Cardiac fibroblast (primary cell): ENCODE data around the gene AMDHD2.
A peak's percentile ranks its signal among the peaks of the same experiment; 100 is the strongest.

Experiments
- DNase-seq, 2 donors: peaks; one replicate each; pipeline versions ENCODE4 v3.0.0 to v3.0.0-alpha.2; 2010; ENCODE audit warnings: low read depth in 2 of 2
- H3K4me3 ChIP-seq, 2 donors: replicated peaks in 1 of 2; 1 replicate in 1 of 2; 2 replicates in 1 of 2; pipeline ENCODE4 v1.5.1; 2011; ENCODE audit warnings: low read depth in 2 of 2, low read length in 2 of 2, mild to moderate bottlenecking in 2 of 2, moderate library complexity in 1 of 2
- TF ChIP-seq, protein P1 (sequence below): IDR thresholded peaks from one replicate; pipeline ENCODE4 v1.5.1; 2011; ENCODE audit warnings: low read depth, mild to moderate bottlenecking, low read length, inconsistent platforms

The AMDHD2 gene, protein sequence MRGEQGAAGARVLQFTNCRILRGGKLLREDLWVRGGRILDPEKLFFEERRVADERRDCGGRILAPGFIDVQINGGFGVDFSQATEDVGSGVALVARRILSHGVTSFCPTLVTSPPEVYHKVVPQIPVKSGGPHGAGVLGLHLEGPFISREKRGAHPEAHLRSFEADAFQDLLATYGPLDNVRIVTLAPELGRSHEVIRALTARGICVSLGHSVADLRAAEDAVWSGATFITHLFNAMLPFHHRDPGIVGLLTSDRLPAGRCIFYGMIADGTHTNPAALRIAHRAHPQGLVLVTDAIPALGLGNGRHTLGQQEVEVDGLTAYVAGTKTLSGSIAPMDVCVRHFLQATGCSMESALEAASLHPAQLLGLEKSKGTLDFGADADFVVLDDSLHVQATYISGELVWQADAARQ

DNA sequence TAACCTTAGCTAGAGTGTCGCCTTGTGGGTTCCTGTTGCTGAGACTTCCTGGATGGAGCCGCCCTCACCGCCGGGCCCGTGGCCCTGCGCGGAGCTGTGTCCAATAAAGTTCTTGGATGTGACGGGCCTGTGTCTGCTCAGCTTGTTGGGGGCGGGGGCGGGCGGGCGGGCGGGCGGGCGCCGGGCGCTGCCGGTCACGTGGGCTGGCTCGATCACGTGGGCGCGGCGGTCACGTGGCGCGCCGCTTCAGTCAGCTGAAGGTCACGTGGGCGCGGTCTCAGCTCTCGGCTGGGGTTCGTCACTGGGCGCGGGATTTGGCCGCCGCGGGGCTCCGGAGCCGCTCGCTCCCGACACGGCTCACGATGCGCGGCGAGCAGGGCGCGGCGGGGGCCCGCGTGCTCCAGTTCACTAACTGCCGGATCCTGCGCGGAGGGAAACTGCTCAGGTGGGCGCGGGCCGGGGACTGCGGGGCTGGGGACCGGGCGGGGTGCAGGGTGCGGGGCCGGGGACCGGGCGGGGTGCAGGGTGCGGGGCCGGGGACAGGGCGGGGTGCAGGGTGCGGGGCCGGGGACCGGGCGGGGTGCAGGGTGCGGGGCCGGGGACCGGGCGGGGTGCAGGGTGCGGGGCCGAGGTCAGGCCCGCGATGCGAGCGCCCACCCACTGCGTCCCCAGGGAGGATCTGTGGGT, at the start of gene AMDHD2:
Gene AMDHD2, plus strand, starts transcription at position 275 of the 687 bp plus-strand sequence. Its CDS starts 88 bp downstream, at position 363.
- peak within 1 kb of the TSS; percentile 79 for H3K4me3 ChIP-seq
- peak; percentile 92 to 94 for DNase-seq
- TF ChIP-seq, protein P1, sequence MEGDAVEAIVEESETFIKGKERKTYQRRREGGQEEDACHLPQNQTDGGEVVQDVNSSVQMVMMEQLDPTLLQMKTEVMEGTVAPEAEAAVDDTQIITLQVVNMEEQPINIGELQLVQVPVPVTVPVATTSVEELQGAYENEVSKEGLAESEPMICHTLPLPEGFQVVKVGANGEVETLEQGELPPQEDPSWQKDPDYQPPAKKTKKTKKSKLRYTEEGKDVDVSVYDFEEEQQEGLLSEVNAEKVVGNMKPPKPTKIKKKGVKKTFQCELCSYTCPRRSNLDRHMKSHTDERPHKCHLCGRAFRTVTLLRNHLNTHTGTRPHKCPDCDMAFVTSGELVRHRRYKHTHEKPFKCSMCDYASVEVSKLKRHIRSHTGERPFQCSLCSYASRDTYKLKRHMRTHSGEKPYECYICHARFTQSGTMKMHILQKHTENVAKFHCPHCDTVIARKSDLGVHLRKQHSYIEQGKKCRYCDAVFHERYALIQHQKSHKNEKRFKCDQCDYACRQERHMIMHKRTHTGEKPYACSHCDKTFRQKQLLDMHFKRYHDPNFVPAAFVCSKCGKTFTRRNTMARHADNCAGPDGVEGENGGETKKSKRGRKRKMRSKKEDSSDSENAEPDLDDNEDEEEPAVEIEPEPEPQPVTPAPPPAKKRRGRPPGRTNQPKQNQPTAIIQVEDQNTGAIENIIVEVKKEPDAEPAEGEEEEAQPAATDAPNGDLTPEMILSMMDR, result no peak

DNA sequence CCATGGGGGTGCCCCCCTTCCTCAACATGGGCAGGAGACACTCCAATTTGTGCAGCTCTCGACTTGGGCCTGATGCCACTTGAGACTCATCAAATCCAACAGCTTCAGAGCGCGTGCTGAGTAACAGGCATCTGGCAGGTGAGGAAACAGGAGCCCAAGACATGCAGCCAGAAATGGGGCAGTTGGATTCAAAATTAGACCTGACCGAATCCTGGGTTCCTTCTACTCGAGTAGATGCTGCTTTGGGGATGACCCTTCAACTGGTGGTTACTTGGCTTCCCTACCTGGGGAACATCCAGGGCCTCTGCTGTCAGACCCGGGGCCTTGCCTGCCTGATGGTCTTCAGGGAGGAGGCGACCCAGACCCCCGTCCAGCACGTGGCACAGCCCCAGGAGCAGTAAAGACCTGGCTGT, 49.6 kb upstream of the AMDHD2 start:
- TF ChIP-seq, protein P1, result no peak
- no peak overlapping the region for H3K4me3 ChIP-seq
- no peak for DNase-seq

DNA sequence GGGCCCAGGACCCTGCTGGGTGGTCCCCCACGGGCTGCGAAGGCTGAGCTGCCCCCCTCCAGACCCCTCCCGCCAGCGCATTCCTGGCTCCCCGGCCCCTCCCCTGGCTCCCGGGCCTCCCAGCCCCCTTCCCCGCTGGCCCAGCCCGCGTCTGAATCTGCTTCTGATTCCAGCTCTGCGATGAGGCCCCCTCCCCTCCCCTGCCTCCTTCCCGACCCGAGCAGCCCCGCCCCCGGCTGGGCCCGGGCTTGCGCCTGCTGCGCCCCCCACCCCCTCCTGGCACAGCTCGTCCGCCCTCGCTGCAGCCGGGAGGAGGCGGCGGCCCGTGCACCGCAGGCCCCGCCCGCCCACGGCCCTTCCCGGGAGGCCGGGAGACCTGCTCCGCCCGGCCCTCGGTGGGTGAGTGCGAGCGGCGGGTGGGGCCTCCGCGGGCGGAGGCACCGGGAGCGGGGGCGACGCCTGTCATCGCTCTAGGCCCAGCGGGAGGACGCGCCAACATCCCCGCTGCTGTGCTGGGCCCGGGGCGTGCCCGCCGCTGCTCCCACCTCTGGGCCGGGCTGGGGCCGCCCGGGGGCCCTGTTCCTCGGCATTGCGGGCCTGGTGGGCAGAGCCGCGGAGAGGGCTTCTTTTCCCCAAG, 49.0 kb upstream of the AMDHD2 start, which contains the start of gene NTN3:
Gene NTN3, plus strand, starts transcription at position 282 of the 637 bp plus-strand sequence. CDS start 405 bp downstream, outside the sequence.
- TF ChIP-seq, protein P1, result no peak
- no peak within 1 kb of the TSS for H3K4me3 ChIP-seq
- peak in 1 of 2 donors; percentile 26 for DNase-seq

DNA sequence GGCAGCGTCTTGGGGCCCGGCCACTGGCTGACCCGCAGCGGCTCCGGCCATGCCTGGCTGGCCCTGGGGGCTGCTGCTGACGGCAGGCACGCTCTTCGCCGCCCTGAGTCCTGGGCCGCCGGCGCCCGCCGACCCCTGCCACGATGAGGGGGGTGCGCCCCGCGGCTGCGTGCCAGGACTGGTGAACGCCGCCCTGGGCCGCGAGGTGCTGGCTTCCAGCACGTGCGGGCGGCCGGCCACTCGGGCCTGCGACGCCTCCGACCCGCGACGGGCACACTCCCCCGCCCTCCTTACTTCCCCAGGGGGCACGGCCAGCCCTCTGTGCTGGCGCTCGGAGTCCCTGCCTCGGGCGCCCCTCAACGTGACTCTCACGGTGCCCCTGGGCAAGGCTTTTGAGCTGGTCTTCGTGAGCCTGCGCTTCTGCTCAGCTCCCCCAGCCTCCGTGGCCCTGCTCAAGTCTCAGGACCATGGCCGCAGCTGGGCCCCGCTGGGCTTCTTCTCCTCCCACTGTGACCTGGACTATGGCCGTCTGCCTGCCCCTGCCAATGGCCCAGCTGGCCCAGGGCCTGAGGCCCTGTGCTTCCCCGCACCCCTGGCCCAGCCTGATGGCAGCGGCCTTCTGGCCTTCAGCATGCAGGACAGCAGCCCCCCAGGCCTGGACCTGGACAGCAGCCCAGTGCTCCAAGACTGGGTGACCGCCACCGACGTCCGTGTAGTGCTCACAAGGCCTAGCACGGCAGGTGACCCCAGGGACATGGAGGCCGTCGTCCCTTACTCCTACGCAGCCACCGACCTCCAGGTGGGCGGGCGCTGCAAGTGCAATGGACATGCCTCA, 48.3 kb upstream of the AMDHD2 start:
- TF ChIP-seq, protein P1, result no peak
- H3K4me3 ChIP-seq, result no peak overlapping the region
- DNase-seq, result no peak

DNA sequence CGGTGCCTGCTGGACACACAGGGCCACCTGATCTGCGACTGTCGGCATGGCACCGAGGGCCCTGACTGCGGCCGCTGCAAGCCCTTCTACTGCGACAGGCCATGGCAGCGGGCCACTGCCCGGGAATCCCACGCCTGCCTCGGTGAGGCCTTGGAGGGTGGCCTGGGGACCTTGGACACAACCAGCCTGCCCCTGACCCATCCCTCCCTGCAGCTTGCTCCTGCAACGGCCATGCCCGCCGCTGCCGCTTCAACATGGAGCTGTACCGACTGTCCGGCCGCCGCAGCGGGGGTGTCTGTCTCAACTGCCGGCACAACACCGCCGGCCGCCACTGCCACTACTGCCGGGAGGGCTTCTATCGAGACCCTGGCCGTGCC, 47.7 kb upstream of the AMDHD2 start:
- H3K4me3 ChIP-seq, result no peak overlapping the region
- DNase-seq, result no peak
- TF ChIP-seq, protein P1, result no peak

DNA sequence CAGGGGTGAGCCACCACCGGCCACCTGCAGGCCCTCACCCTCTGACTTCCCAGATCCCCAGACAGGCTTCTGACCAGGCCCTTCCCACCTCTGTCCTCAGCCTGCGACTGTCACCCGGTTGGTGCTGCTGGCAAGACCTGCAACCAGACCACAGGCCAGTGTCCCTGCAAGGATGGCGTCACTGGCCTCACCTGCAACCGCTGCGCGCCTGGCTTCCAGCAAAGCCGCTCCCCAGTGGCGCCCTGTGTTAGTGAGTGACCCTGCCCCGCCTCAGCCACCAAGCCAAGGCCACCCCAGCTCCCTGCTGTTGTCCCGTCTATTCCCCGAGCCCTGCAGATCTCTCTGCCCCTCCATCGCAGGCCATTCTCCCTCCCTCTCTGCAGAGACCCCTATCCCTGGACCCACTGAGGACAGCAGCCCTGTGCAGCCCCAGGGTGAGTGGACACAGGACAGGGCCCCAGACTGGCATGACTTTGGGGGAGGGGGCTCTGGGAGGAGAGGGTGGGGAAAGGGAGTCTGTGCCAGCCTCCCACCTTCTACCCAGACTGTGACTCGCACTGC, 47.2 kb upstream of the AMDHD2 start:
- H3K4me3 ChIP-seq, result no peak overlapping the region
- TF ChIP-seq, protein P1, result no peak
- no peak for DNase-seq
